ENCODE data around the gene ALX4.
A peak's percentile ranks its signal among the peaks of the same experiment; 100 is the strongest.

The ALX4 gene

GRCh38 chr11:44315947-44316658 is 6.2 kb upstream of the ALX4 start:
- peak; percentile 81 for DNase-seq

GRCh38 chr11:44314733-44315132 is 4.8 kb upstream of the ALX4 start:
- no peak for DNase-seq

GRCh38 chr11:44313761-44314489 is 4.0 kb upstream of the ALX4 start:
- no peak for DNase-seq

- DNase-seq, result no peak
Observed at GRCh38 chr11:44312876-44313275, 2.9 kb upstream of the ALX4 start.

- no peak for DNase-seq
Observed at GRCh38 chr11:44311339-44312261, 1.7 kb upstream of the ALX4 start.

GRCh38 chr11:44310463-44311272 is 729 bp upstream of the ALX4 start:
- peak; percentile 72 for DNase-seq

- no peak for DNase-seq
Observed at GRCh38 chr11:44310206-44310462, 195 bp upstream of the ALX4 start.

GRCh38 chr11:44308923-44309477 is 939 bp downstream of the ALX4 start:
- DNase-seq, result no peak

GRCh38 chr11:44308256-44308922 is 1.6 kb downstream of the ALX4 start:
- no peak for DNase-seq

- DNase-seq, result peak; percentile 16
Observed at GRCh38 chr11:44307340-44308099, 2.4 kb downstream of the ALX4 start.

- no peak for DNase-seq
Observed at GRCh38 chr11:44306918-44307244, 3.1 kb downstream of the ALX4 start.

- DNase-seq, result peak; percentile 76
Observed at GRCh38 chr11:44306052-44306917, 3.7 kb downstream of the ALX4 start.

GRCh38 chr11:44305470-44306051 is 4.4 kb downstream of the ALX4 start:
- DNase-seq, result no peak

- DNase-seq, result no peak
Observed at GRCh38 chr11:44305026-44305469, 4.9 kb downstream of the ALX4 start.

- DNase-seq, result peak; percentile 82
Observed at GRCh38 chr11:44304091-44305025, 5.6 kb downstream of the ALX4 start.

- no peak for DNase-seq
Observed at GRCh38 chr11:44303401-44303938, 6.5 kb downstream of the ALX4 start.

- no peak for DNase-seq
Observed at GRCh38 chr11:44301564-44302271, 8.2 kb downstream of the ALX4 start.
